HCEC 1CT (cell line): ENCODE results near the gene SLC46A1.
A peak's percentile ranks its signal among the peaks of the same experiment; 100 is the strongest.
"Not testable (repeated sequence)": the region's sequence is repeated elsewhere in the genome, so short reads cannot be mapped to it uniquely, and the experiment has no call there.

Experiments used
- DNase-seq: peaks from one replicate; pipeline ENCODE4 v3.0.0-alpha.2; 2017

The SLC46A1 gene

GRCh38 chr17:28405632-28406472 lies at the start of gene SLC46A1:
TSS of gene SLC46A1 (minus strand) at chr17:28406212. CDS start at chr17:28406114, 98 bp downstream.
- DNase-seq, result no peak

DNA sequence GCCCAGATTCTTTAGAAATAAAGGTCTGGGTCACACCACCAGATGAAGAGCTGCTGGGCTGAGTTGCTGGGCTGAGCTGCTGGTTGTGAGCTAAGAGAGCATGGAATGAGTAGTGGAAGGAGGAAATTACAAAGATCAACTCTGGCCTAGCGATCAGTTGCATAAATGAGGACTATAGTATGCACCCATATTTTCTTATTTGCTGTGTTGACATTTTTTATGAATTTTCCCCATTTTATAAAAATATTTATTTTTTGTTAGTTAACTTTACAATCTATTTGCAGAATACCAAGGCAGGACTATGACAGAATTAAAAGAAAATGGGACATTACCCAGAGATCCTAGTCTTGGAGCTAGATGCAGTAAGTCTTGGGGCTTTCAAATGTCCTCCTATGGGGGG lies 43.8 kb upstream of the SLC46A1 start:
- no peak for DNase-seq

DNA sequence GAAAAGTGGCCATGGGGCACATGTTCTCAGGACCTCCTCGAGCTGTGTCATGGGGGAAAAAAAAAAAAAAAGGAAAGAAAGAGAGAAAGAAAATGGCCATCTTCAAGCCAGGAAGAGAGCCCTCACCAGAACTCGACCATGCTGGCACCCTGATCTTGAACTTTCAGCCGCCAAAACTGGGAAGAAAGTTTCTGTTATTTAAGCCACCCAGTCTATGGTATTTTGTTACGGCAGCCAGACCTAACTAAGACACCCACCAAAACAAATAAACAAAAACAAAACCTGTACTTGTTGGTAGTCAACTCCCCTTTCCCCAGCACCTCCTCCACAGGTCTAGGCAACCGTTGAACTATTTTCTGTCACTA lies 41.4 kb upstream of the SLC46A1 start:
- no peak for DNase-seq

GRCh38 chr17:28446716-28447395 lies 40.8 kb upstream of the SLC46A1 start:
- DNase-seq, result no peak

DNA sequence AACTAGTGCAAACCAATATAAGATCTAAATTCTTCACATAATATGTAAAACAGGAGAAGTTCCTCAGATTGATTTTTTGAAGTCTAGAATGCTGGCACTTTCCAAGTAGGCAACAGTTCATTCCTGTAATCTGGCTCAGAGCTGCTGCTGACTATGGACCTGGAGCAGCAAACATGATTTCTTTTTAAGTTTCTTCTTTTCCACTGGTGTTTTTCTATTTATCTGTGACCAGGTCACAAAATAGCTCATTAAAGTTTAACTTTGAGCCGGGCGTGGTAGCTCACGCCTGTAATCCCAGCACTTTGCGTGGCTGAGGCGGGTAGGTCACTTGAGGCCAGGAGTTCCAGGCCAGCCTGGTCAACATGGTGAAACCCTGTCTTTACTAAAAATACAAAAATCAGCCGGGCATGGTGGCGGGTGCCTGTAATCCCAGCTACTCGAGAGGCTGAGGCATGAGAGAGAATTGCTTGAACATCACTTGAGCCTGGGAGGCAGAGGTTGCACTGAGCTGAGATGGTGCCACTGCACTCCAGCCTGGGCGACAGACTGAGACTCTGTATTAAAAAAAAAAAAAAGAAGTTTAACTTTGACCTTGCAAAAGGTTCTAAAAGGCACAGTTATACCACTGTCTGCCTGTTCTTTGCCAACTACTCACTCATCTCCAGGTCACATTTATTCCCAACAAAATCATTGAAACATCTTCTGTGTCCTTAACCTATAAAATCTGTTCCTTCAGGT lies 38.1 kb upstream of the SLC46A1 start:
- DNase-seq, result no peak

DNA sequence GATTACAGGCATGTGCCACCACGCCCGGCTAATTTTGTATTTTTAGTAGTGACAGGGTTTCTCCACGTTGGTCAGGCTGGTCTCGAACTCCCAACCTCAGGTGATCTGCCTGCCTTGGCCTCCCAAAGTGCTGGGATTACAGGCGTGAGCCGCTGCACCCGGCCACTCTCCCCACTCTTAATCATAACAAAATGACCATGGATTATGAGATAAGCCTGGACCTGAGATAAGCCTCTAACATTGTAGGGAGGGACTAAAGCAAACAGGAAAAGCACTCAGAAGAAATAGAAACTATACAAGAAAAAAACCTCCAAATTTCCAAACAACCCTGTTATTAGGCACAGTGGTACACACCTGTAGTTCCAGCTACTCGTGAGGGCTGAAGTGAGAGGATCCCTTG lies 28.3 kb upstream of the SLC46A1 start:
- not testable (repeated sequence) for DNase-seq

DNA sequence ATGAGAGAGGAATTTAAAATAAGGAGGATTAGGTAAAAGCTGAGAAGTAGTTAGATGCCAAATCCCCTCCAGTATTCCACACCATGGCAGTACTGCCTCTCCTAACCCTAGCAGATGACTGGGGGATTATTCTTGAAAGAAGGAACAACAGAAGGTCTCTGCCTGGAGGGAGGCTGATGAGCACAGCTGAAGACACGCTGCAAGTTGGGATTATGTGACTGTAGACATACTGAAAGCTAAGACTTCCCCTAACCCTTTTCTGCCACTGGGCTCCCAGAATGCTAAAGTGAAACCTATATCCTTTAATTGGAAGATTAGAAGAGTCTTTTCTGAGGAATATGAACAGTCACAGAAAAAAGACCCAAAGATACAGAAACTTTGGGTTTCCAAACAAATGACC lies 27.7 kb upstream of the SLC46A1 start:
- DNase-seq, result no peak

DNA sequence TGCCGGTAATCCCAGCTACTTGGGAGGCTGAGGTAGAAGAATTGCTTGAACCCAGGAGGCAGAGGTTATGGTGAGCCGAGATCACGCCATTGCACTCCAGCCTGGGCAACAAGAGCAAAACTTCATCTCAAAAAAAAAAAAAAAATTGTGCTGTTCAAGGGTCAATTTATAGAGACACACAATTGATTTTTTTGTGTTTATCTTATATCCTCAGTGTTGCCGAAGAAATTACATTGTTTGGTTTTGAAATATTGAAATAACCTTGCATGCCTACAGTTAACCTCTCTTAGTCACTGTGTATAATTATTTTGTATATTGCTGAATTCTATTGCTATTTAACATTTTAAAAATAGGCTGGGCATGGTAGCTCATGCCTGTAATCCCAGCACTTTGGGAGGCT lies 22.0 kb upstream of the SLC46A1 start:
- not testable (repeated sequence) for DNase-seq

GRCh38 chr17:28427371-28427770 lies 21.4 kb upstream of the SLC46A1 start:
- no peak for DNase-seq

DNA sequence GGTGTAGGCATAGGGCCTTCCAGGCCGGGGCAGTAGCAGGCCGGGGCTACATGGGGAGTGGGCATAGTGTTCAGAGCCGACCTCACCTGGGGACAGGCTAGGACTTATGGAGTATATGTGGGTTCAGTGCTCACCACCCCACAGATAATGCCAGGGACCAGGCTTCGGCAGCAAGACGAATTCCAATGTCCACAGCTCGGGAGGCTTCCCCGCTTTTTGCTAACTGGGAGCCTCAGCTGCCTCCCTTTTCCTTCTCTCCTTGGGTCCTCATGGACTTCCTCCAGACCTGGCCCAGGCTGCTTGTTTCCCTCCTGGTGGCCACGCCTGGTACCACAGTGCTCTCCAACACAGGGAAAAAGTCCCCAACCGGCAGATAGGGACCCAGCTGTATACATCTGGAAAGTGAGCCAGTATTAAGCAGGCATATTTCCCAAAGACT lies 20.1 kb upstream of the SLC46A1 start:
- DNase-seq, result no peak

- no peak for DNase-seq
These were observed 19.2 kb upstream of the SLC46A1 start for GRCh38 chr17:28425206-28425605.

DNA sequence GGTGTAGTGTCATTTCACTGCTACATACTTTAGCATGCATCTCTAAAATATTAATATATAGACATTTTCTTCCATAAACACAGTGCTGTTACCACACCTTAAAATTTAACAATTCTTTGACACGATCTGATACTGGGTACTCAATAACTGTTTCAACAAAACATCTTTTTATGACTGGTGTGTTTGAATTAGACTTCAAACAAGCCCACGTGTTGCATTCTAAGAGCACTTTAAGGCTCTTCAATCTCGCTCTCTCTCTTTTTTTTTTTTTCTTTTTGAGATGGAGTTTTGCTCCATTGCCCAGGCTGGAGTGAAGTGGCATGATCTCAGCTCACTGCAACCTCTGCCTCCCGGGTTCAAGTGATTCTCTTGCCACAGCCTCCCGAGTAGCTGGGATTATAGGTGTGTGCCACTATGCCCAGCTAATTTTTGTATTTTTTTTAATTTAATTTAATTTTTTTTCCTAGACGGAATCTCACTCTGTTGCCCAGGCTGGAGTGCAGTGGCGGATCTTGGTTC lies 15.8 kb upstream of the SLC46A1 start:
- no peak for DNase-seq

DNA sequence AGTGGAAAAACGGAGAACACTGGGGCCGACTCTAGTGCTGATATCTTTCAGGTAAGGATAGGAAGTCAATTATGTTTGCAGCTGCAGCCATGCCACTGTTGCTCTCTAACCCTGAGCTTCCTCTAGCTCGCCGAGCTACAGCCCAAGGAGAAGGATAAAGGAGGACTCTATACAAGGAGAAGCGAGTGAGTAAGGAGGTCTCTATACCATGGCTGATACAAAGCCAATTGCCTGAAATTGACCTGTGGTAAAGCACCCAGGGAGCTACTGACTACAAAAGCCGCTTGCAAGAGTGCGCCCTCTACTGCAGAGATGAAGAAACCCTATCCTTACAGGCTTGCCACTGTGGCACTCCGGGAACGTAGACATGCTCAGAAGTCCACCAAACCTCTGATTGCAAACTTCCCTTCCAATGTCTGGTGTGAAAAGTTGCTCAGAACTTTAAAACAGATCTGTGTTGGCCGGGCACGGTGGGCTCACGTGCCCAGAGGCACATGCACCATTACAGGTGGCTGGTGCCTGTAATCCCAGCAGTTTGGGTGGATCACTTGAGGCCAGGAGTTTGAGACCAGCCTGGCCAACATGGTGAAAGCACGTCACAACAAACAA lies 10.8 kb upstream of the SLC46A1 start:
- DNase-seq, result peak; percentile 71

GRCh38 chr17:28415886-28416285 lies 9.9 kb upstream of the SLC46A1 start:
- DNase-seq, result no peak

- DNase-seq, result no peak
These were observed 7.8 kb upstream of the SLC46A1 start for GRCh38 chr17:28413804-28414203.

GRCh38 chr17:28412099-28412498 lies 6.1 kb upstream of the SLC46A1 start:
- DNase-seq, result no peak

DNA sequence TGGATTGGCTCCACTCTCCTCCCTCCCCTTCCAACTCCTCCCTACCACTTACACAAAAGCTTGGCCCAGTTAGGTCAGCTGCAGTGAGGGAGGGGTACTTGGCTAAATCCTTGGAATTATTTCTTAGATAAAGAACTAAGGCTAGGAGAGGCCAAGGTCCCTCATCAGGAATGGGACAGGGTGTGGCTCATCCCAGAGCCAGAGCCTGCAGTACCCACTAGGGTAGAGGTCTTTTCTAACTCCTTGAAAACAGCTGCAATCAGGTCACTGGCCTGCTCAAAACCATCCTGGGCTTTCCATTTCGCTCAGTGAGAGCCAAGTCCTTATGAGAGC lies 1.9 kb upstream of the SLC46A1 start:
- DNase-seq, result no peak

- DNase-seq, result no peak
These were observed 1.3 kb upstream of the SLC46A1 start for GRCh38 chr17:28407130-28407973.

GRCh38 chr17:28406473-28406814 lies 432 bp upstream of the SLC46A1 start:
- no peak for DNase-seq

DNA sequence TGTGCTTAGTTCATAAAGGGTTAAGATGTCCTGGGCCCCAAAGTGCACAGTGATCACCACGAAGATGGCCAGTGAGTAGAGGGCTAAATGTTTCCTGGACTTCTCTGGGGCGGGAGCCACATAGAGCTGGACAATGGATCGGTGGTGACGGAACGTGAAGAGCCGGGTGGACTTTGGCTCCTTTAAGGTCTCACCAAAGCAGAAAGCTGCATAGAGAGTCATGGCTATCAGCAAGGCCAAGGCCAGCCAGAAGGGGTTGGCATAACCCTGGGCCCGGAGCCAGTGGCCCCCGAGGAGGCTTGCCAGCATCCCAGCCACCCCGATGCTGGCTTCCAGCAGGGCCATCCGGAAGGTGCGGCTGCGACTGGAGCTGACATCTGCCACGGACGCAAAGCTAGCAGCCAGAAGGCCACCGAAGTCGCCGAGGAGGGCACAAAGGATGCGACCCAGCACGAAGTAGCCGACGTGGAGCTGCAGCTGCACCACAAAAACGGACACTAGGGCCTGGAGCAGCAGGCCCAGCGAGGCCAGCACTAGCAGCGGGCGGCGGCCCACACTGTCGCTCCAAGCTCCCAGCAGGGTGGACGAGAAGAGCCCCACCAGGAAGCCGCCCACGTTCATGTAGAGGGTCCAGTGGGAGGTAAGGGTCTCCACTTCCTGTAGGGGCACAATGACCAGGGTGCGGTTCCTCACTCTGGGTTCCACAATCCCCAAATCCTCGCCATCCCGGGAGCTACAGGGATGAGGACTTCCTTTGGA lies 1.0 kb downstream of the SLC46A1 start:
- no peak for DNase-seq

DNA sequence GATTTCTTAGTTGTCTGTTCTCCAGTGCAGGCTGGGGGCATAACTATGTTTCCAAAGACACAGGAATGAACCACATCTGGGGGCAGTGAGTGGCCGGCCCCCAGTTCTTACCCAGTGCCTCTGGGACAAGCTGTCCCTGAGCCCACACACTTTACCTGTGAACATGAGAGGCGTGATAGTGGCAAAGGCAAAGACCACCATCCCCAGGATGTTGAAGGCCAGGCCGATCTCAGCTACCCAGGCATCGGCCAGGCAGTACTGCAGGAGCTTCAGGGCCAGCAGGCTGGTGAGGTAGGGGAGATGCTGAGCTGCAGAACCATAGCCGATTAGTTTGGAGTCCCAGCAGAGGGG lies 1.6 kb downstream of the SLC46A1 start:
- no peak for DNase-seq

GRCh38 chr17:28404007-28404406 lies 2.0 kb downstream of the SLC46A1 start:
- DNase-seq, result no peak
